ENCODE data around the gene HSF5. TPM values are rescaled to one million over a fixed set of nuclear protein-coding genes. Genes with fewer than 3 reads are reported as not detected.

The HSF5 gene
- polyA plus RNA-seq, 1 experiment: not detected

DNA sequence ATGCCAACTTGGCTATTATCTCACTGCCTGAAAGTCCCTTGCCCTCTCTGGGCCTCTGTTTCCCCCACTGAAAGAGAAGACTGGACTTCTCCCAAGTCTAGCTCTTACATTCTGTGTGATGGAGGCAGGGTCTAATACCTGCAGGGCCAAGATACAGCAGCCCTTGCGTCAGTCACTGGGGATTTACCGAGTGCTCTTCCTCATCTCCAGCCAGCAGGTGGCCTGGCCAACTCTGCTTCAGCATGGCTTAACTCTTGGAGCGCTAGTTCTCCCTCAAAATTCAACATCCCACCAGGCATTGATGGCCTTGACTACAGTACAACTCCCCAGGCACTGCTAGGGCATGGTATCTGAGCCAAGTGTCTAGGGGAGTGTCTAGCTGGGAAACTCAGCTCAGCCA is 46.1 kb upstream of the HSF5 start:
- Histone ChIP-seq H3K36me3 (ENCODE audit: control insufficient read depth, insufficient read depth, low read length) (no peaks in the 10 kb centered on the region), H3K4me3 (ENCODE audit: low read depth, low read length) (no peak overlapping the region), H3K27me3 (ENCODE audit: control insufficient read depth, insufficient read depth, low read length) (peaks cover 8% of the 10 kb centered on the region; the same call in 1 of the 2 replicates)
- CTCF ChIA-PET: interaction anchor here (1.0 to 1.6 kb wide), 3 partner anchors 16 to 470 kb away, joined by 3 to 8 read pairs (median 4); no protein-coding TSS in a partner anchor
- DNase-seq (ENCODE audit: low read depth): no peak
- POLR2A ChIA-PET: no interaction called here
- TF ChIP-seq, protein P1, sequence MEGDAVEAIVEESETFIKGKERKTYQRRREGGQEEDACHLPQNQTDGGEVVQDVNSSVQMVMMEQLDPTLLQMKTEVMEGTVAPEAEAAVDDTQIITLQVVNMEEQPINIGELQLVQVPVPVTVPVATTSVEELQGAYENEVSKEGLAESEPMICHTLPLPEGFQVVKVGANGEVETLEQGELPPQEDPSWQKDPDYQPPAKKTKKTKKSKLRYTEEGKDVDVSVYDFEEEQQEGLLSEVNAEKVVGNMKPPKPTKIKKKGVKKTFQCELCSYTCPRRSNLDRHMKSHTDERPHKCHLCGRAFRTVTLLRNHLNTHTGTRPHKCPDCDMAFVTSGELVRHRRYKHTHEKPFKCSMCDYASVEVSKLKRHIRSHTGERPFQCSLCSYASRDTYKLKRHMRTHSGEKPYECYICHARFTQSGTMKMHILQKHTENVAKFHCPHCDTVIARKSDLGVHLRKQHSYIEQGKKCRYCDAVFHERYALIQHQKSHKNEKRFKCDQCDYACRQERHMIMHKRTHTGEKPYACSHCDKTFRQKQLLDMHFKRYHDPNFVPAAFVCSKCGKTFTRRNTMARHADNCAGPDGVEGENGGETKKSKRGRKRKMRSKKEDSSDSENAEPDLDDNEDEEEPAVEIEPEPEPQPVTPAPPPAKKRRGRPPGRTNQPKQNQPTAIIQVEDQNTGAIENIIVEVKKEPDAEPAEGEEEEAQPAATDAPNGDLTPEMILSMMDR (IDR thresholded peaks at IDR 0.05; ENCODE audit: insufficient read depth, low read depth, low read length): no peak

- ChIA-PET CTCF (interaction anchor here (0.9 to 1.0 kb wide), 2 partner anchors 15 to 43 kb away, joined by 4 to 6 read pairs; no protein-coding TSS in a partner anchor), POLR2A (no interaction called here)
- Histone ChIP-seq H3K4me3 (ENCODE audit: low read depth, low read length) (no peak overlapping the region), H3K27me3 (ENCODE audit: control insufficient read depth, insufficient read depth, low read length) (peaks cover 6% of the 10 kb centered on the region; the same call in 1 of the 2 replicates), H3K36me3 (ENCODE audit: control insufficient read depth, insufficient read depth, low read length) (no peaks in the 10 kb centered on the region)
- DNase-seq (ENCODE audit: low read depth): no peak
- TF ChIP-seq, protein P1 (IDR thresholded peaks at IDR 0.05; ENCODE audit: insufficient read depth, low read depth, low read length): no peak
Measured at GRCh38 chr17:58533616-58534188, 45.5 kb upstream of the HSF5 start.

GRCh38 chr17:58532555-58532951 is 44.3 kb upstream of the HSF5 start:
- CTCF ChIA-PET: interaction anchor here (1.0 to 1.5 kb wide), 3 partner anchors 12 to 13 kb away, joined by 3 read pairs; a partner anchor contains a TSS
- no peak overlapping the region for H3K4me3 ChIP-seq (ENCODE audit: low read depth, low read length)
- POLR2A ChIA-PET: no interaction called here

DNA sequence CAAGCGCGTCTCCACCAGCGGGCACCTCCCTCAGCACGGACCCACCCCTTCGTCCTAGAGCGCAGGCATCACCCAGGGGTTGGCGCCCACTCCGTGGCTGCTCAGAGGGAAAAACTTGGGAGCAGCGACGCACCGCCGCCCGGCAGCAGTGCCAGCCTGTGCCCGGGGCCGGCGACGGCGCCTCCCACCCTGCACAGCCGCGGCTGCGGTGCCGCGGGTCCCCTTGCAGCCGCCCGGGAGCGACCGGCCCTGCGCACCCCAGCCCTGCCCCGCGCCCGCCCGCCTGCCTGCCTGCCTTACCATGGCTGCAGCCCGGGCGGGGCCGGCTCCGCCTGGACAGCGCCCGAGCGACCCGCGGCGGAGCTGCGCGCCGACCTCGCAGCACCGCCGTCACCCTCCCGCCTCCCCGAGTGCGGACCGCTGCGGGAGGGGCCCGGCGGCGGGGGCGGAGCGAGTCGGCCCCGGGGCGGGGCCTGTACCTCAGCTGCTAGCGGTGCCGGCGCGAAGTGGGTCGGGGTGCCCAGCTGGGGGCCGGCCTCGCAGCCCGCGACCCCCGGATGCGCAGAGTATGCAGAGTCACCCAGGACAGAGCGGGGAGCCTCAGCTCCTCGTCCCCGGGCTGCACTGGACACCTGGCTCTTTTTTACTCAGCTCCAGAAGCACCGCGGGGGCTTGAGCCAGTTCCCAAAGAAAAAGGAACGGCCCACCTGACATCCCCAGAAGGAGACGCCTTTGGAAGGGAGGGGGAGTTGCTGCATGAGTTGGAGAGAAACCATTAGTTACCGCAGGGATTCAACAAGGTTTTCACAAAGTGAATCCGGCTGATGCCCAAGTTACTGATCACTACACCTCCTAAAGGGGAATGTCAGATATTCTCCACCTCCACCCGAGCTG is 43.7 kb upstream of the HSF5 start:
- Histone ChIP-seq H3K36me3 (ENCODE audit: control insufficient read depth, insufficient read depth, low read length) (no peaks in the 10 kb centered on the region), H3K4me3 (ENCODE audit: low read depth, low read length) (peak overlapping the region; percentile 39), H3K27me3 (ENCODE audit: control insufficient read depth, insufficient read depth, low read length) (peaks cover 3% of the 10 kb centered on the region; the same call in 1 of the 2 replicates)
- CTCF ChIA-PET: interaction anchor here (1.0 to 1.5 kb wide), 4 partner anchors 12 to 31 kb away, joined by 3 read pairs; a partner anchor contains a TSS
- POLR2A ChIA-PET: no interaction called here
- no peak for DNase-seq (ENCODE audit: low read depth)
- TF ChIP-seq, protein P1 (IDR thresholded peaks at IDR 0.05; ENCODE audit: insufficient read depth, low read depth, low read length): no peak

More at GRCh38 chr17:58532555-58532951, 44.3 kb upstream of the HSF5 start:
- TF ChIP-seq, protein P1 (IDR thresholded peaks at IDR 0.05; ENCODE audit: insufficient read depth, low read depth, low read length): no peak
- Histone ChIP-seq H3K27me3 (ENCODE audit: control insufficient read depth, insufficient read depth, low read length) (peaks cover 3% of the 10 kb centered on the region; the same call in 1 of the 2 replicates), H3K36me3 (ENCODE audit: control insufficient read depth, insufficient read depth, low read length) (no peaks in the 10 kb centered on the region)
- no peak for DNase-seq (ENCODE audit: low read depth)

DNA sequence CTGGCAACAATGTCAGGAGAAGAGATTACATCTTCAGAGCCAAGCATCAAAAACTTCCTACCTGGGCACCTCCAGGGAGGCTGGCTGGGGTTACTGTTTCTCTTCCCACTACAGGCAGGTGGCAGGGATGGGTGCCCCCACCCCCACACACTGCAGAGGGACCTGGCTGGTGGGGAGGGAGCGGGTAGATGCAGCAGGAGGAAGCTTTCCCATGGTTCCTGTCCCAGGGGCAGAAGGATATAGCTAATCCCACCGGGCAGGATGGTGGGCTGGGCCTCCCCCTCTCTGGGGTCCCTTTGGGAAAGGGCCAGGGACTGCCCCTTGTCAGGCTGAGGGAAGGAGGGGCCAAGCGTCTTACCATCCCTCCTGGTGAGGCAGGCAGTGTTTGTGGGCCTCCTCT is 42.9 kb upstream of the HSF5 start:
- CTCF ChIA-PET: interaction anchor here (1.2 to 1.6 kb wide), 2 partner anchors 12 to 47 kb away, joined by 4 to 5 read pairs; no protein-coding TSS in a partner anchor
- no peak overlapping the region; the same call in 1 of the 2 replicates for H3K4me3 ChIP-seq (ENCODE audit: low read depth, low read length)
- TF ChIP-seq, protein P1 (IDR thresholded peaks at IDR 0.05; ENCODE audit: insufficient read depth, low read depth, low read length): no peak
- no peaks in the 10 kb centered on the region for H3K36me3 ChIP-seq (ENCODE audit: control insufficient read depth, insufficient read depth, low read length)
- no peaks in the 10 kb centered on the region; the same call in 1 of the 2 replicates for H3K27me3 ChIP-seq (ENCODE audit: control insufficient read depth, insufficient read depth, low read length)
- no peak for DNase-seq (ENCODE audit: low read depth)
- POLR2A ChIA-PET: no interaction called here

Data from BJ (cell line).